Fibroblast of lung (primary cell): ENCODE results near the gene NUCB1. TPM values are rescaled to one million over a fixed set of nuclear protein-coding genes. Genes with fewer than 3 reads are reported as not detected.

Source experiments
- DNase-seq, 2 donors: peaks; one replicate each; pipeline versions ENCODE4 v3.0.0 to v3.0.0-alpha.2; 2010; ENCODE audit warnings: low read depth in 2 of 2
- H2AFZ ChIP-seq: 2 replicates; pipeline ENCODE4 v1.5.1; 2012; ENCODE audit warnings: low read length, control low read depth, inconsistent platforms
- H3K27ac ChIP-seq: 2 replicates; pipeline ENCODE4 v1.5.1; 2011; ENCODE audit warnings: low read length, control low read depth; ENCODE audit not compliant: insufficient read depth
- H3K27me3 ChIP-seq: 2 replicates; pipeline ENCODE4 v1.5.1; 2011; ENCODE audit warnings: mild to moderate bottlenecking, low read length; ENCODE audit not compliant: control insufficient read depth, insufficient read depth
- H3K36me3 ChIP-seq: 2 replicates; pipeline ENCODE4 v1.5.1; 2011; ENCODE audit warnings: low read length; ENCODE audit not compliant: control insufficient read depth, insufficient read depth
- H3K4me1 ChIP-seq: 2 replicates; pipeline ENCODE4 v1.5.1; 2011; ENCODE audit warnings: low read length; ENCODE audit not compliant: control insufficient read depth, insufficient read depth; ENCODE audit errors: extremely low read depth
- H3K4me2 ChIP-seq: 2 replicates; pipeline ENCODE4 v1.5.1; 2011; ENCODE audit warnings: low read length, control low read depth; ENCODE audit not compliant: insufficient read depth; ENCODE audit errors: extremely low read depth
- H3K4me3 ChIP-seq, 4 experiments: fragments of 200-600 bp in 1 of 4; sonication (generic) in 1 of 4; replicated peaks in 1 of 4; 2 replicates each; pipeline ENCODE4 v1.5.1; 2011 to 2016; ENCODE audit warnings: low read length in 4 of 4, low read depth in 3 of 4, mild to moderate bottlenecking in 3 of 4, control low read depth in 2 of 4, inconsistent platforms in 1 of 4, mixed read lengths in 1 of 4; ENCODE audit not compliant: insufficient read depth in 1 of 4; ENCODE audit errors: control extremely low read depth in 1 of 4
- H3K79me2 ChIP-seq: 2 replicates; pipeline ENCODE4 v1.5.1; 2012; ENCODE audit warnings: mild to moderate bottlenecking, low read length, inconsistent platforms; ENCODE audit not compliant: control insufficient read depth, insufficient read depth
- H3K9ac ChIP-seq: 2 replicates; pipeline ENCODE4 v1.5.1; 2011; ENCODE audit warnings: mild to moderate bottlenecking, low read length, control low read depth; ENCODE audit not compliant: insufficient read depth
- H3K9me3 ChIP-seq: 2 replicates; pipeline ENCODE4 v1.5.1; 2012; ENCODE audit warnings: low read depth, low read length; ENCODE audit not compliant: control insufficient read depth, insufficient read depth
- H4K20me1 ChIP-seq: 2 replicates; pipeline ENCODE4 v1.5.1; 2011; ENCODE audit warnings: low read length; ENCODE audit not compliant: control insufficient read depth, insufficient read depth; ENCODE audit errors: extremely low read depth
- EZH2 ChIP-seq: IDR thresholded peaks from 2 replicates; pipeline ENCODE4 v1.5.1; 2012; ENCODE audit warnings: low read length, control low read depth, mild to moderate bottlenecking; ENCODE audit errors: missing control alignments
- polyA plus RNA-seq, 2 donors: library from polyadenylated mRNA; depleted of rRNA in 1 of 2; stranded (reverse) in 1 of 2; unstranded in 1 of 2; fragments of >200 nt; gene quantifications; 2 replicates each; pipeline ENCODE4 v1.2.1, GENCODE V29; 2011 to 2012; ENCODE audit warnings: missing spikeins in 1 of 2
- total RNA-seq: library from RNA; depleted of rRNA; stranded (reverse); fragments of >200 nt; gene quantifications from 2 replicates; pipeline ENCODE4 v1.2.1, GENCODE V29; 2014
- TF ChIP-seq, protein P1 (sequence below), 2 donors: IDR thresholded peaks in 1 of 2; conservative IDR thresholded peaks in 1 of 2; 1 replicate in 1 of 2; 2 replicates in 1 of 2; pipeline ENCODE4 v1.5.1; 2011 to 2012; ENCODE audit warnings: low read length in 2 of 2, control low read depth in 1 of 2, inconsistent platforms in 1 of 2, low read depth in 1 of 2, mild to moderate bottlenecking in 1 of 2

The NUCB1 gene
- total and polyA plus RNA-seq, 2 donors (not counting 1 experiment from before 2014, with no cell fraction given), result 129 to 130 TPM

DNA sequence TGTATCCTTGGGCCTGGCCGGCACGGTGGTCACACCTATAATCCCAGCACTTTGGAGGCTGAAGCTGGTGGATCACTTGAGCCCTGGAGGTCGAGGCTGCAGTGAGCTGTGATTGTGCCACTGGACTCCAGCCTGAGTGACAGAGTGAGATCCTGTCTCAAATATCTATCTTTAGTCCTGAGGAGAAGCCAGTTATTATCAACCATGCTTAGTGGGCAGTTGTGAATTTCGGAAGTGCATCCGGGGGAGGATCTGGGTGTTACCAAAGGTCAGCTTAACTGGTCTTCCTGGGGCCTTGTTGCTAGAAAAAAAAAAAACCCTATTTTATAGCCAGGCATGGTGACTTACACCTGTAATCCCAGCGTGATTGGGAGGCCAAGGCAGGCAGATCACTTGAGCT, 43.0 kb downstream of the NUCB1 start:
- no peak overlapping the region for H3K27ac ChIP-seq
- no peaks in the 10 kb centered on the region for H3K27me3 ChIP-seq
- H3K9ac ChIP-seq, result no peak overlapping the region
- H2AFZ ChIP-seq, result no peak overlapping the region
- H4K20me1 ChIP-seq, result no peaks in the 10 kb centered on the region
- no peak for TF ChIP-seq EZH2
- TF ChIP-seq, protein P1, sequence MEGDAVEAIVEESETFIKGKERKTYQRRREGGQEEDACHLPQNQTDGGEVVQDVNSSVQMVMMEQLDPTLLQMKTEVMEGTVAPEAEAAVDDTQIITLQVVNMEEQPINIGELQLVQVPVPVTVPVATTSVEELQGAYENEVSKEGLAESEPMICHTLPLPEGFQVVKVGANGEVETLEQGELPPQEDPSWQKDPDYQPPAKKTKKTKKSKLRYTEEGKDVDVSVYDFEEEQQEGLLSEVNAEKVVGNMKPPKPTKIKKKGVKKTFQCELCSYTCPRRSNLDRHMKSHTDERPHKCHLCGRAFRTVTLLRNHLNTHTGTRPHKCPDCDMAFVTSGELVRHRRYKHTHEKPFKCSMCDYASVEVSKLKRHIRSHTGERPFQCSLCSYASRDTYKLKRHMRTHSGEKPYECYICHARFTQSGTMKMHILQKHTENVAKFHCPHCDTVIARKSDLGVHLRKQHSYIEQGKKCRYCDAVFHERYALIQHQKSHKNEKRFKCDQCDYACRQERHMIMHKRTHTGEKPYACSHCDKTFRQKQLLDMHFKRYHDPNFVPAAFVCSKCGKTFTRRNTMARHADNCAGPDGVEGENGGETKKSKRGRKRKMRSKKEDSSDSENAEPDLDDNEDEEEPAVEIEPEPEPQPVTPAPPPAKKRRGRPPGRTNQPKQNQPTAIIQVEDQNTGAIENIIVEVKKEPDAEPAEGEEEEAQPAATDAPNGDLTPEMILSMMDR (conservative IDR thresholded peaks at IDR 0.05 in 1 of 2, IDR thresholded peaks at IDR 0.05 in 1 of 2; ENCODE audit: low read depth in 1 of 2, low read length in 2 of 2), result no peak
- H3K4me1 ChIP-seq, result no peaks in the 10 kb centered on the region
- H3K9me3 ChIP-seq, result no peaks in the 10 kb centered on the region
- no peak overlapping the region for H3K4me2 ChIP-seq
- no peak for DNase-seq
- no peak overlapping the region for H3K4me3 ChIP-seq
- H3K36me3 ChIP-seq, result no peaks in the 10 kb centered on the region
- H3K79me2 ChIP-seq, result no peaks in the 10 kb centered on the region

DNA sequence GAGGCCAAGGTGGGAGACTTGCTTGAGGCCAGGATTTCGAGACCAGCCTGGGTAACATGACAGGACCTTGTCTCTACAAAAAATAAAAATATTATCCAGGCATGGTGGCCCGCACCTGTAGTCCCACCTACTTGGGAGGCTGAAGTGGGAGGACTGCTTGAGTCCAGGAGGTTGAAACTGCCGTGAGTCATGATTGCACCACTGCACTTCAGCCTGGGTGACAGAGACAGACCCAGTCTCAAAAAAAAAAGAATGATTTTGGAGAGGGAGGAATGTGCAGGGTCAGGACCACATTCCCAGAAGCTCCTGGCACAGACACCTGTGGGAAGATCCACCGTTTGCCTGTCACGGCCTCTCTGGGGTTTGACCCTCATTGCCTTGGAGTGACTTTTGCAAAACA, 45.3 kb downstream of the NUCB1 start:
- H3K4me3 ChIP-seq, result no peak overlapping the region
- H4K20me1 ChIP-seq, result no peaks in the 10 kb centered on the region
- DNase-seq, result no peak
- H3K27me3 ChIP-seq, result no peaks in the 10 kb centered on the region
- no peak overlapping the region for H3K27ac ChIP-seq
- TF ChIP-seq EZH2, result no peak
- TF ChIP-seq, protein P1 (conservative IDR thresholded peaks at IDR 0.05 in 1 of 2, IDR thresholded peaks at IDR 0.05 in 1 of 2; ENCODE audit: low read depth in 1 of 2, low read length in 2 of 2), result no peak
- H3K4me1 ChIP-seq, result no peaks in the 10 kb centered on the region
- no peak overlapping the region for H3K9ac ChIP-seq
- H3K9me3 ChIP-seq, result no peaks in the 10 kb centered on the region
- H3K4me2 ChIP-seq, result no peak overlapping the region
- H2AFZ ChIP-seq, result no peak overlapping the region
- no peaks in the 10 kb centered on the region for H3K79me2 ChIP-seq
- H3K36me3 ChIP-seq, result no peaks in the 10 kb centered on the region

DNA sequence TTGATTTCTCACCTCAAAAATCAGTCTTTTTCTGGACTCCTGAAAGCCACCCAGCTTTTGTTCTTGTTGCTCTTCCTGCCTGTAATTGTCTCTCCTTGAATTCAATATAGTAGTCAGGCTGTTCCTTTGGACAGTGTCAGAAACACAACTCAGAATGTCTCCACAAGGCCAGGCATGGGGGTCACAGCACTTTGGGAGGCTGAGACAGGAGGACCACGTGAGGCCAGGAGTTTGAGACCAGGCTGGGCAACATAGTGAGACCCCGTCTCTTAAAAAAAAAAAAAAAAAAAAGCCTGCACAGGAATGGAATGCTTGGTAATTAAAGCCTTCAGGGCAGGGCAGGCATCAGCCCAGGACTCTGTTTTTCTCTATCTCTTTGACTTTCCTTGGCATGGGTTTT, 45.7 kb downstream of the NUCB1 start:
- no peak overlapping the region for H2AFZ ChIP-seq
- TF ChIP-seq, protein P1 (conservative IDR thresholded peaks at IDR 0.05 in 1 of 2, IDR thresholded peaks at IDR 0.05 in 1 of 2; ENCODE audit: low read depth in 1 of 2, low read length in 2 of 2), result no peak
- TF ChIP-seq EZH2, result no peak
- H3K4me1 ChIP-seq, result no peaks in the 10 kb centered on the region
- no peaks in the 10 kb centered on the region for H3K79me2 ChIP-seq
- no peak for DNase-seq
- no peaks in the 10 kb centered on the region for H3K27me3 ChIP-seq
- H3K36me3 ChIP-seq, result no peaks in the 10 kb centered on the region
- H3K4me2 ChIP-seq, result no peak overlapping the region
- no peaks in the 10 kb centered on the region for H3K9me3 ChIP-seq
- H3K9ac ChIP-seq, result no peak overlapping the region
- no peak overlapping the region for H3K4me3 ChIP-seq
- no peaks in the 10 kb centered on the region for H4K20me1 ChIP-seq
- H3K27ac ChIP-seq, result no peak overlapping the region
